Panc1 (cell line): ENCODE results near the gene ZNF76.

Experiments
- POLR2AphosphoS5 ChIP-seq: IDR thresholded peaks from 2 replicates; pipeline ENCODE4 v1.6.1; 2012; ENCODE audit warnings: mild to moderate bottlenecking, low read depth, low read length, moderate library complexity
- SIN3A ChIP-seq: IDR thresholded peaks from 2 replicates; pipeline ENCODE4 v1.6.1; 2012; ENCODE audit warnings: low read depth, mild to moderate bottlenecking, low read length, moderate library complexity, borderline replicate concordance; ENCODE audit not compliant: insufficient read depth
- TCF7L2 ChIP-seq: IDR thresholded peaks from 2 replicates; pipeline ENCODE4 v1.6.1; 2011; ENCODE audit warnings: mild to moderate bottlenecking, low read depth, low read length, inconsistent platforms
- TF ChIP-seq, protein P1 (sequence below): fragments of 450-650 bp; IDR thresholded peaks from 2 replicates; pipeline ENCODE4 v1.5.1; 2017; ENCODE audit warnings: mild to moderate bottlenecking

- TF ChIP-seq, protein P1, sequence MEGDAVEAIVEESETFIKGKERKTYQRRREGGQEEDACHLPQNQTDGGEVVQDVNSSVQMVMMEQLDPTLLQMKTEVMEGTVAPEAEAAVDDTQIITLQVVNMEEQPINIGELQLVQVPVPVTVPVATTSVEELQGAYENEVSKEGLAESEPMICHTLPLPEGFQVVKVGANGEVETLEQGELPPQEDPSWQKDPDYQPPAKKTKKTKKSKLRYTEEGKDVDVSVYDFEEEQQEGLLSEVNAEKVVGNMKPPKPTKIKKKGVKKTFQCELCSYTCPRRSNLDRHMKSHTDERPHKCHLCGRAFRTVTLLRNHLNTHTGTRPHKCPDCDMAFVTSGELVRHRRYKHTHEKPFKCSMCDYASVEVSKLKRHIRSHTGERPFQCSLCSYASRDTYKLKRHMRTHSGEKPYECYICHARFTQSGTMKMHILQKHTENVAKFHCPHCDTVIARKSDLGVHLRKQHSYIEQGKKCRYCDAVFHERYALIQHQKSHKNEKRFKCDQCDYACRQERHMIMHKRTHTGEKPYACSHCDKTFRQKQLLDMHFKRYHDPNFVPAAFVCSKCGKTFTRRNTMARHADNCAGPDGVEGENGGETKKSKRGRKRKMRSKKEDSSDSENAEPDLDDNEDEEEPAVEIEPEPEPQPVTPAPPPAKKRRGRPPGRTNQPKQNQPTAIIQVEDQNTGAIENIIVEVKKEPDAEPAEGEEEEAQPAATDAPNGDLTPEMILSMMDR = no peak
- TF ChIP-seq POLR2AphosphoS5 = no peak
- TF ChIP-seq SIN3A = no peak
- no peak for TF ChIP-seq TCF7L2
Measured at GRCh38 chr6:35230498-35230897, 29.0 kb upstream of the ZNF76 start.
